Activated T-cell treated with anti-CD3 and anti-CD28 coated beads, Interleukin-2, amount 50 U/mL, for 4 hours (primary cell): ENCODE data around the gene IL4R. TPM values are rescaled to one million over a fixed set of nuclear protein-coding genes. Genes with fewer than 3 reads are reported as not detected.

ENCODE experiments used
- ATAC-seq, 2 donors: fragments of 200-7000 bp; cut with Tn5 transposase; one replicate each; pipeline ENCODE4 v1.10.0; 2021
- DNase-seq: peaks from one replicate; pipeline ENCODE4 v3.0.0-alpha.2; 2020
- H3K27me3 Mint-ChIP-seq: one replicate; pipeline ENCODE4 v1.8.0; 2021; ENCODE audit warnings: low read depth, mixed read lengths
- H3K36me3 Mint-ChIP-seq: one replicate; pipeline ENCODE4 v1.8.0; 2022; ENCODE audit warnings: mixed read lengths; ENCODE audit not compliant: insufficient read depth
- H3K4me1 Mint-ChIP-seq: one replicate; pipeline ENCODE4 v1.8.0; 2021; ENCODE audit warnings: low read depth, mixed read lengths
- H3K4me3 Mint-ChIP-seq: one replicate; pipeline ENCODE4 v1.8.0; 2021; ENCODE audit warnings: mild to moderate bottlenecking, moderate library complexity, mixed read lengths
- H3K9me3 Mint-ChIP-seq: one replicate; pipeline ENCODE4 v1.8.0; 2021; ENCODE audit warnings: mixed read lengths
- total RNA-seq, 3 donors: library from RNA; stranded (reverse); gene quantifications; one replicate each; pipeline ENCODE4 v1.2.1, GENCODE V29; 2021

The IL4R gene
- total RNA-seq, 3 donors from 2014 or later, result 110 to 143 (median 140) TPM

- H3K4me1 Mint-ChIP-seq, result peaks cover 42% of the 10 kb centered on the region
- H3K36me3 Mint-ChIP-seq, result no peaks in the 10 kb centered on the region
- ATAC-seq, result peak; percentile 64 to 72
- no peak overlapping the region for H3K4me3 Mint-ChIP-seq
- H3K27me3 Mint-ChIP-seq, result no peaks in the 10 kb centered on the region
- no peak for DNase-seq
- H3K9me3 Mint-ChIP-seq, result peaks cover 6% of the 10 kb centered on the region
Measured at GRCh38 chr16:27374221-27374803, 60.5 kb downstream of the IL4R start.

GRCh38 chr16:27374804-27375425 lies 61.1 kb downstream of the IL4R start:
- H3K9me3 Mint-ChIP-seq, result peaks cover 6% of the 10 kb centered on the region

GRCh38 chr16:27377666-27378485 lies 64.1 kb downstream of the IL4R start:
- no peak for DNase-seq
- no peaks in the 10 kb centered on the region for H3K36me3 Mint-ChIP-seq
- peak overlapping the region; percentile 45 for H3K4me3 Mint-ChIP-seq
- no peaks in the 10 kb centered on the region for H3K27me3 Mint-ChIP-seq
- H3K4me1 Mint-ChIP-seq, result peaks cover 34% of the 10 kb centered on the region
- H3K9me3 Mint-ChIP-seq, result no peaks in the 10 kb centered on the region
- no peak for ATAC-seq

More at GRCh38 chr16:27374804-27375425, 61.1 kb downstream of the IL4R start:
- H3K36me3 Mint-ChIP-seq, result no peaks in the 10 kb centered on the region
- peaks cover 38% of the 10 kb centered on the region for H3K4me1 Mint-ChIP-seq
- H3K27me3 Mint-ChIP-seq, result no peaks in the 10 kb centered on the region
- H3K4me3 Mint-ChIP-seq, result no peak overlapping the region
- peak; percentile 46 to 54 for ATAC-seq
- DNase-seq, result peak; percentile 54

GRCh38 chr16:27378871-27379481 lies 65.2 kb downstream of the IL4R start:
- Mint-ChIP-seq H3K9me3 (peaks cover 1% of the 10 kb centered on the region), H3K4me3 (no peak overlapping the region), H3K36me3 (no peaks in the 10 kb centered on the region), H3K4me1 (peaks cover 34% of the 10 kb centered on the region), H3K27me3 (no peaks in the 10 kb centered on the region)
- DNase-seq (no peak), ATAC-seq (peak; percentile 11)

GRCh38 chr16:27379919-27380318 lies 66.1 kb downstream of the IL4R start:
- ATAC-seq (no peak), DNase-seq (no peak)
- Mint-ChIP-seq H3K9me3 (peaks cover 11% of the 10 kb centered on the region), H3K4me3 (no peak overlapping the region), H3K36me3 (peaks cover 4% of the 10 kb centered on the region), H3K4me1 (peaks cover 37% of the 10 kb centered on the region), H3K27me3 (no peaks in the 10 kb centered on the region)

- peaks cover 11% of the 10 kb centered on the region for H3K9me3 Mint-ChIP-seq
- H3K4me1 Mint-ChIP-seq, result peaks cover 36% of the 10 kb centered on the region
- DNase-seq, result no peak
- no peaks in the 10 kb centered on the region for H3K27me3 Mint-ChIP-seq
- peaks cover 4% of the 10 kb centered on the region for H3K36me3 Mint-ChIP-seq
- no peak overlapping the region for H3K4me3 Mint-ChIP-seq
- ATAC-seq, result no peak
Measured at GRCh38 chr16:27381236-27381635, 67.5 kb downstream of the IL4R start.

GRCh38 chr16:27381974-27382855 lies 68.4 kb downstream of the IL4R start:
- Mint-ChIP-seq H3K9me3 (peaks cover 11% of the 10 kb centered on the region), H3K4me1 (peaks cover 33% of the 10 kb centered on the region), H3K27me3 (no peaks in the 10 kb centered on the region), H3K4me3 (no peak overlapping the region), H3K36me3 (peaks cover 5% of the 10 kb centered on the region)
- DNase-seq, result no peak
- ATAC-seq, result no peak

- Mint-ChIP-seq H3K9me3 (peaks cover 11% of the 10 kb centered on the region), H3K4me1 (peaks cover 24% of the 10 kb centered on the region), H3K4me3 (no peak overlapping the region), H3K27me3 (no peaks in the 10 kb centered on the region), H3K36me3 (peaks cover 5% of the 10 kb centered on the region)
- no peak for ATAC-seq
- no peak for DNase-seq
Measured at GRCh38 chr16:27383556-27384243, 69.9 kb downstream of the IL4R start.

GRCh38 chr16:27384425-27384824 lies 70.7 kb downstream of the IL4R start:
- Mint-ChIP-seq H3K36me3 (peaks cover 5% of the 10 kb centered on the region), H3K4me1 (peaks cover 18% of the 10 kb centered on the region), H3K4me3 (no peak overlapping the region), H3K9me3 (peaks cover 11% of the 10 kb centered on the region), H3K27me3 (no peaks in the 10 kb centered on the region)
- DNase-seq, result no peak
- no peak for ATAC-seq

GRCh38 chr16:27385398-27385797 lies 71.6 kb downstream of the IL4R start:
- ATAC-seq (no peak), DNase-seq (no peak)
- peaks cover 5% of the 10 kb centered on the region for H3K36me3 Mint-ChIP-seq
- H3K9me3 Mint-ChIP-seq, result peaks cover 11% of the 10 kb centered on the region
- peaks cover 13% of the 10 kb centered on the region for H3K4me1 Mint-ChIP-seq
- no peak overlapping the region for H3K4me3 Mint-ChIP-seq
- H3K27me3 Mint-ChIP-seq, result no peaks in the 10 kb centered on the region

- Mint-ChIP-seq H3K9me3 (peaks cover 16% of the 10 kb centered on the region), H3K27me3 (no peaks in the 10 kb centered on the region), H3K4me3 (no peak overlapping the region), H3K4me1 (peaks cover 11% of the 10 kb centered on the region), H3K36me3 (peaks cover 5% of the 10 kb centered on the region)
- ATAC-seq (no peak), DNase-seq (no peak)
Measured at GRCh38 chr16:27386674-27387073, 72.9 kb downstream of the IL4R start.

GRCh38 chr16:27387724-27388123 lies 74.0 kb downstream of the IL4R start:
- Mint-ChIP-seq H3K27me3 (no peaks in the 10 kb centered on the region), H3K36me3 (peaks cover 5% of the 10 kb centered on the region), H3K4me3 (no peak overlapping the region), H3K4me1 (peaks cover 8% of the 10 kb centered on the region), H3K9me3 (peaks cover 26% of the 10 kb centered on the region)
- DNase-seq (no peak), ATAC-seq (peak; percentile 66 to 83)

GRCh38 chr16:27389272-27389961 lies 75.6 kb downstream of the IL4R start:
- H3K4me3 Mint-ChIP-seq, result no peak overlapping the region
- no peaks in the 10 kb centered on the region for H3K27me3 Mint-ChIP-seq
- peaks cover 30% of the 10 kb centered on the region for H3K9me3 Mint-ChIP-seq
- DNase-seq, result no peak
- ATAC-seq, result no peak
- H3K4me1 Mint-ChIP-seq, result peaks cover 11% of the 10 kb centered on the region
- H3K36me3 Mint-ChIP-seq, result peaks cover 7% of the 10 kb centered on the region
